SU-DHL-6 (cell line): ENCODE data around the gene USP7.

Experiments
- H2AFZ ChIP-seq: fragments of 200-600 bp; sonication (generic); 2 replicates; pipeline ENCODE4 v1.6.1; 2014; ENCODE audit warnings: low read depth, mild to moderate bottlenecking, moderate library complexity, mixed read lengths, antibody characterized with exemption, low read length; ENCODE audit not compliant: severe bottlenecking
- H3F3A ChIP-seq: fragments of 200-600 bp; shearing (Covaris generic); 2 replicates; pipeline ENCODE4 v1.6.0; 2016; ENCODE audit warnings: antibody characterized with exemption, mild to moderate bottlenecking; ENCODE audit not compliant: insufficient read depth
- H3K27ac ChIP-seq: fragments of 200-600 bp; sonication (generic); 2 replicates; pipeline ENCODE4 v1.5.1; 2016; ENCODE audit warnings: low read depth, mild to moderate bottlenecking, low read length, moderate library complexity, mixed read lengths
- H3K27me3 ChIP-seq: fragments of 200-600 bp; sonication (generic), shearing (Covaris generic); 2 replicates; pipeline ENCODE4 v1.6.0; 2014; ENCODE audit warnings: mild to moderate bottlenecking, low read length
- H3K36me3 ChIP-seq: fragments of 200-600 bp; sonication (generic); 2 replicates; pipeline ENCODE4 v1.6.1; 2014; ENCODE audit warnings: mild to moderate bottlenecking, low read length, mixed read lengths
- H3K4me2 ChIP-seq: fragments of 300-600, 200-600 bp; shearing (Covaris generic), sonication (generic); 2 replicates; pipeline ENCODE4 v1.6.0; 2014; ENCODE audit warnings: low read length, low read depth, mild to moderate bottlenecking; ENCODE audit not compliant: poor library complexity, severe bottlenecking
- H3K4me3 ChIP-seq: fragments of 200-600 bp; sonication (generic); 2 replicates; pipeline ENCODE4 v1.5.1; 2014; ENCODE audit warnings: antibody characterized with exemption, low read length, mild to moderate bottlenecking, mixed read lengths; ENCODE audit not compliant: insufficient read depth, poor library complexity, severe bottlenecking
- H3K79me2 ChIP-seq: fragments of 200-600 bp; sonication (generic); 2 replicates; pipeline ENCODE4 v1.6.1; 2014; ENCODE audit warnings: mild to moderate bottlenecking, low read length, moderate library complexity; ENCODE audit not compliant: insufficient read depth
- H3K9ac ChIP-seq: fragments of 200-600 bp; sonication (generic); 2 replicates; pipeline ENCODE4 v1.7.0; 2014; ENCODE audit warnings: mild to moderate bottlenecking, low read length
- H3K9me2 ChIP-seq: fragments of 200-600 bp; sonication (generic); replicated peaks from 2 replicates; pipeline ENCODE4 v1.6.1; 2014; ENCODE audit warnings: low read length; ENCODE audit not compliant: insufficient read depth
- H3K9me3 ChIP-seq: fragments of 200-600 bp; sonication (generic); 2 replicates; pipeline ENCODE4 v1.6.1; 2014; ENCODE audit warnings: low read length, mixed read lengths; ENCODE audit not compliant: insufficient read depth
- H4K20me1 ChIP-seq: fragments of 200-600 bp; sonication (generic); 2 replicates; pipeline ENCODE4 v1.6.1; 2014; ENCODE audit warnings: low read depth, mild to moderate bottlenecking, antibody characterized with exemption, low read length, moderate library complexity, mixed read lengths
- EZH2phosphoT487 ChIP-seq: fragments of 200-600 bp; sonication (generic), shearing (Covaris generic); conservative IDR thresholded peaks from 2 replicates; pipeline ENCODE4 v1.6.1; 2018; ENCODE audit warnings: mild to moderate bottlenecking, antibody characterized with exemption, low read length, moderate library complexity, mixed read lengths
- TF ChIP-seq, protein P1 (sequence below): fragments of 200-600 bp; sonication (generic); IDR thresholded peaks from one replicate; pipeline ENCODE4 v1.5.1; 2017; ENCODE audit warnings: antibody characterized with exemption, mild to moderate bottlenecking, low read length, moderate library complexity; ENCODE audit not compliant: insufficient read depth, poor library complexity, severe bottlenecking

Gene USP7

DNA sequence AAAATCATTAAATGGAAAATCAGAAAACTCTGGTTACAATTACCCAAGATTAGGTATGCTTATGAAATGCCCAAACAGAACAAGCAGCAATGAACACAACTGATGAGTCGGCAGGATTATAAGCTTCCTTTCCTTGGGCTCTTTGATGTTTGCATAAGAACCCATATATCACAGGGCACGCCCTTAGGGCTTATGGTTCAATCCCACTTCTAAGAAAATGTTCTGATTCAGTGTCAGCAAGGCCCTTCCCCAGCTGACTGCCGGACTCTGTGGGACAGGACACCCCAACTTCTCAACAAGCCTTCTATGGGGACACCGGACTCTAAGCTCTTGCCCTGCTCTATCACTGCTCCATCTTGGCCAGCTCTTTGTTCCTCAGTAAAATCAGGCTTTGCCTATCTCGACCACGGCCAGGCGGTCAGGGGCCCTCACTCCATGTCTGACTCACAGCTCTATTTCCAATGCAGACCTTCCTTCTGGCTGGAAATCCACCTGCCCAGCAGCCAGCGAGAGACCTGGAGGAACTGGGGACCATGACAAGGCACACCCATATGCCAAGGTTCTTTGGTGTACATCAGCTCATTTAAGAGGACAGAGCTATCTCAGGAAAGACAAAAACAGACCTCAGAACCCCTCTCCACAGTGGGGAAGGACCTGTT, 54.8 kb downstream of the USP7 start:
- Histone ChIP-seq H3K27me3 (no peaks in the 10 kb centered on the region), H3K9me3 (no peaks in the 10 kb centered on the region), H3F3A (no peaks in the 10 kb centered on the region), H2AFZ (no peak overlapping the region), H4K20me1 (peaks cover 14% of the 10 kb centered on the region), H3K79me2 (peaks cover 21% of the 10 kb centered on the region; the same call in 1 of the 2 replicates), H3K4me2 (no peak overlapping the region), H3K27ac (no peak overlapping the region), H3K4me3 (no peak overlapping the region), H3K9me2 (no peaks in the 10 kb centered on the region), H3K36me3 (peaks cover 40% of the 10 kb centered on the region), H3K9ac (no peak overlapping the region)
- TF ChIP-seq, protein P1, sequence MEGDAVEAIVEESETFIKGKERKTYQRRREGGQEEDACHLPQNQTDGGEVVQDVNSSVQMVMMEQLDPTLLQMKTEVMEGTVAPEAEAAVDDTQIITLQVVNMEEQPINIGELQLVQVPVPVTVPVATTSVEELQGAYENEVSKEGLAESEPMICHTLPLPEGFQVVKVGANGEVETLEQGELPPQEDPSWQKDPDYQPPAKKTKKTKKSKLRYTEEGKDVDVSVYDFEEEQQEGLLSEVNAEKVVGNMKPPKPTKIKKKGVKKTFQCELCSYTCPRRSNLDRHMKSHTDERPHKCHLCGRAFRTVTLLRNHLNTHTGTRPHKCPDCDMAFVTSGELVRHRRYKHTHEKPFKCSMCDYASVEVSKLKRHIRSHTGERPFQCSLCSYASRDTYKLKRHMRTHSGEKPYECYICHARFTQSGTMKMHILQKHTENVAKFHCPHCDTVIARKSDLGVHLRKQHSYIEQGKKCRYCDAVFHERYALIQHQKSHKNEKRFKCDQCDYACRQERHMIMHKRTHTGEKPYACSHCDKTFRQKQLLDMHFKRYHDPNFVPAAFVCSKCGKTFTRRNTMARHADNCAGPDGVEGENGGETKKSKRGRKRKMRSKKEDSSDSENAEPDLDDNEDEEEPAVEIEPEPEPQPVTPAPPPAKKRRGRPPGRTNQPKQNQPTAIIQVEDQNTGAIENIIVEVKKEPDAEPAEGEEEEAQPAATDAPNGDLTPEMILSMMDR: no peak
- TF ChIP-seq EZH2phosphoT487: no peak

DNA sequence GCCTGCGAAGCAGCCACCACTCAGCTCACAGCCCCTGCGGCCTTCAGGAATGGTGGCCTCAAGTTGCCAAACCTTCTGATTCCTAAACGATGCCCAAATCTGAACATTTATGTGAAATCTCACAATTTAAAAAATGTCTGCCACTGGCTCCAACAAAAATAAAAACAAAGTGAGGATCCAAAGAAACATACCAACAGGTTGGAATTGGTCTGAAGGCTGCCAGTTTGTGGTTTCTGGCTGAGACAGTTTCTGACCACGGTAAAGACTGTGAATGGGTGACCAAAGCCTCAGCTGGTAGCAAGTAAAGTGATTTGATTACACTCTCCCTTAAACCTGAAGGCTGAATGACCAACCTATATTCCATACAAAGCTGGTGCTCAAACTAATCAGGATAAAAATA, 56.6 kb downstream of the USP7 start:
- Histone ChIP-seq H3F3A (no peaks in the 10 kb centered on the region), H3K9me3 (no peaks in the 10 kb centered on the region), H3K79me2 (peaks cover 18% of the 10 kb centered on the region; the same call in 1 of the 2 replicates), H3K36me3 (peaks cover 49% of the 10 kb centered on the region), H3K4me3 (no peak overlapping the region), H3K9me2 (no peaks in the 10 kb centered on the region), H3K9ac (no peak overlapping the region), H4K20me1 (peaks cover 14% of the 10 kb centered on the region), H2AFZ (no peak overlapping the region), H3K27ac (no peak overlapping the region), H3K27me3 (no peaks in the 10 kb centered on the region), H3K4me2 (no peak overlapping the region)
- no peak for TF ChIP-seq EZH2phosphoT487
- TF ChIP-seq, protein P1: no peak

DNA sequence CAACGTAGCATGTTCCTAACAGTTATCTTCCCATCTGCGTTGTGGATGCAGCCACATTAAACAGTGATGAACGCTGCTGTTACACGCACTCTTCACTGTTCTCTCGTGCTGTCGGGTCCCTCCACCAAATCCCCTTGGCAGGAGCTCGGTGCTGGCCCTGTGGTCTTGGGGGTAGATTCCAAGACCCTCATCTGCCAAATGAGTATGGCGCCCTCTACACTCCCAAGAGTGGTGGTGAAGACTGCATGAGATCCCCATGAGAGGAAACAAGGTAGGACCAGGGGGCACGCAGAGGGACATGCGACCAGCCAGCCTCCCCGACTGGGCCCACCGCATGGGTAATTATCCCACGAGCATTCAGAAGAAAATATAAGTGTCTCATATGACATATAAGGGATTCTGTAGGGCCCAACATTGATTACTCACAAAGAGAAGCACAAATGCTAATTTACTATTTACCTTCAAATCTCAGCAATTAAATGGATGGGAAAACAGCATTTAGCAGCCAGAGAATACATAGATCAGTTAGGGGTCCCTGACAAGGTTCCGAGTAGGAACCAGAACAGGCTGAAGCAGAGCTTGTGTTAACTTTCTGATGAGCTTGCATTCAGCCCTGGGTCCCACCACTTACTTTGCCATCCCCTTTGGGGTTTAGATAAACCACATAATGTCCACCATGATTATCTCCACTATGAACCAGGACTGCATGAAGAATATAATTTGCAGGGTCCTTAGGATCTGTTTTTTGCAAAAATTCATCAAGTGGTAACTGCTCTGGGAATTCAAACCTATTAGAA, 57.7 kb downstream of the USP7 start:
- H2AFZ ChIP-seq: no peak overlapping the region
- no peaks in the 10 kb centered on the region for H3K9me2 ChIP-seq
- H3K36me3 ChIP-seq: peaks cover 51% of the 10 kb centered on the region
- no peak for TF ChIP-seq EZH2phosphoT487
- TF ChIP-seq, protein P1: no peak
- peaks cover 11% of the 10 kb centered on the region for H4K20me1 ChIP-seq
- H3K27ac ChIP-seq: no peak overlapping the region
- H3F3A ChIP-seq: no peaks in the 10 kb centered on the region
- no peaks in the 10 kb centered on the region for H3K27me3 ChIP-seq
- H3K4me2 ChIP-seq: no peak overlapping the region
- peaks cover 9% of the 10 kb centered on the region; the same call in 1 of the 2 replicates for H3K79me2 ChIP-seq
- H3K9me3 ChIP-seq: no peaks in the 10 kb centered on the region
- no peak overlapping the region for H3K9ac ChIP-seq
- H3K4me3 ChIP-seq: no peak overlapping the region
